Measurements from ENCODE around the gene STEAP4. TPM values are rescaled to one million over a fixed set of nuclear protein-coding genes. Genes with fewer than 3 reads are reported as not detected.

The STEAP4 gene
- total RNA-seq, 1 donor from 2014 or later = not detected

DNA sequence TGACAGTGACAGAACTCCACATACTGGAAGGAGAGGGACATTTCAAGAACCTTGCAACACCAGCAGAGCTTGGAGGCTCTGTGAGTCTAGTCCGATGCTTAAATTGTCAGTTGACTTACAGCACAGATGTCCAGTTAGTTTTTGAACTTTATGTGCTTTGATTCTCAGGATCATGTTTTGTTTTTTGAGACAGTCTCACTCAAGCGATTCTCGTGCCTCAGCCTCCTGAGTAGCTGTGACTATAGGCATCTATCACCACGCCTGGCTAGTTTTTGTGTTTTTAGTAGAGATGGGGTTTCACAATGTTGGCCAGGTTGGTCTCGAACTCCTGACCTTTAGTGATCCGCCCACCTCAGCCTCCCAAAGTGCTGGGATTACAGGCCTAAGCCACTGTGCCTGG, 31.8 kb upstream of the STEAP4 start:
- no peak overlapping the region for H3K4me3 Mint-ChIP-seq
- H3K4me3 ChIP-seq = no peak overlapping the region
- H3K4me2 ChIP-seq = no peak overlapping the region
- H3K9me3 Mint-ChIP-seq = no peaks in the 10 kb centered on the region
- no peaks in the 10 kb centered on the region for H3K79me2 ChIP-seq (ENCODE audit: low read depth)
- no peaks in the 10 kb centered on the region for H3K4me1 ChIP-seq
- H3K27ac ChIP-seq = no peak overlapping the region
- H2AFZ ChIP-seq (replicated peaks) = no peak overlapping the region
- DNase-seq (ENCODE audit: low spot score) = no peak
- no peaks in the 10 kb centered on the region for H3K27me3 Mint-ChIP-seq (ENCODE audit: insufficient read depth, low read depth)
- no peaks in the 10 kb centered on the region for H4K20me1 ChIP-seq (ENCODE audit: low read depth)
- TF ChIP-seq EZH2phosphoT487 (IDR thresholded peaks at IDR 0.05) = no peak
- TF ChIP-seq EZH2 (IDR thresholded peaks at IDR 0.05) = no peak
- TF ChIP-seq CTCF (IDR thresholded peaks at IDR 0.05) = no peak
- H3K27ac Mint-ChIP-seq = no peak overlapping the region
- H3K36me3 ChIP-seq = no peaks in the 10 kb centered on the region
- no peak overlapping the region for H3K9ac ChIP-seq
- H3K27me3 ChIP-seq = no peaks in the 10 kb centered on the region
- no peaks in the 10 kb centered on the region for H3K4me1 Mint-ChIP-seq
- H3K36me3 Mint-ChIP-seq = no peaks in the 10 kb centered on the region
- H3F3A ChIP-seq (ENCODE audit: low read depth) = no peaks in the 10 kb centered on the region
- no peaks in the 10 kb centered on the region for H3K9me3 ChIP-seq (ENCODE audit: low read depth)

DNA sequence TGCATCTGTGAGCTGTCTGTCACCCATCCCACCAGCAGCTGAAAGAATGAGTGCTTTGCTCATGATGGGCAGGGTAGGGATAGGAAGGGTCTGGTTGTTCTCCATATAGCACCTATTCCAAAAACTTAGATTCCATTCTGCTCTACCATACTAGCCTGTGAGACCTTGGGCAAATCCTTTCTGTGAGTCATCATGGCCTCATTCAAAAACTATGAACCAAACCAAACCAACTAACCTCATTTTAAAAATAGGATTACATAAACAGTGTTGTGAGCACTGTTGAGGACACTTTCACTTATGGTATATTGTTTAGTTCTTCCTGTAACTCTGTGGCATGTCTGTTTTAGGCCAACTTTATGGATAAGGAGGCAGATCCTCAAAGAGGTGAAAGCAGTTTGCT, 30.9 kb upstream of the STEAP4 start:
- TF ChIP-seq EZH2phosphoT487 (IDR thresholded peaks at IDR 0.05) (no peak), CTCF (IDR thresholded peaks at IDR 0.05) (no peak), EZH2 (IDR thresholded peaks at IDR 0.05) (no peak)
- no peak overlapping the region for H3K27ac Mint-ChIP-seq
- H3K9me3 Mint-ChIP-seq = no peaks in the 10 kb centered on the region
- Histone ChIP-seq H3K27me3 (no peaks in the 10 kb centered on the region), H3K9me3 (ENCODE audit: low read depth) (no peaks in the 10 kb centered on the region), H3K9ac (no peak overlapping the region), H3K4me2 (no peak overlapping the region), H3K4me3 (no peak overlapping the region), H3F3A (ENCODE audit: low read depth) (no peaks in the 10 kb centered on the region), H3K79me2 (ENCODE audit: low read depth) (no peaks in the 10 kb centered on the region), H4K20me1 (ENCODE audit: low read depth) (no peaks in the 10 kb centered on the region), H3K4me1 (no peaks in the 10 kb centered on the region), H2AFZ (replicated peaks) (no peak overlapping the region), H3K27ac (no peak overlapping the region), H3K36me3 (no peaks in the 10 kb centered on the region)
- no peaks in the 10 kb centered on the region for H3K36me3 Mint-ChIP-seq
- no peak for DNase-seq (ENCODE audit: low spot score)
- no peaks in the 10 kb centered on the region for H3K4me1 Mint-ChIP-seq
- no peaks in the 10 kb centered on the region for H3K27me3 Mint-ChIP-seq (ENCODE audit: insufficient read depth, low read depth)
- no peak overlapping the region for H3K4me3 Mint-ChIP-seq

DNA sequence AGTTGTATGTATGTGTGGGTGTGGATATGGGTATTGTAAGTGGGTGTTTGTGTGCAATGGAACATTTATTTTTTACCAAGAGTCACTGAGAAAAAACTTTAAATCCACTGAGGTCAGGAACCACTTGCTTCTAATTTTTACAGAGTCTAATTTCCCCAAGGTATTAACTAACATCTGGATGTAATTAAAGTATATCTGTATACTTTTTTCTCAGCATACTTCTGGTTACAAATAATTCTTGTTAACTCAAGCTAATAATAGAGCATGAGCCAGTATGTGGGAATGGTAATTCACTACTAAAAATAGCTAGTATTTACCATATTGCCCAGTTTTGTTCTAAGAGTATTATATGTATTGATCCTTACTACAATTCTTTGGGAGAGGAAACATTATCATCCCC, 24.6 kb upstream of the STEAP4 start:
- no peaks in the 10 kb centered on the region for H4K20me1 ChIP-seq (ENCODE audit: low read depth)
- no peaks in the 10 kb centered on the region for H3K4me1 ChIP-seq
- no peaks in the 10 kb centered on the region for H3F3A ChIP-seq (ENCODE audit: low read depth)
- Mint-ChIP-seq H3K4me1 (no peaks in the 10 kb centered on the region), H3K27ac (no peak overlapping the region), H3K4me3 (no peak overlapping the region), H3K9me3 (no peaks in the 10 kb centered on the region), H3K36me3 (no peaks in the 10 kb centered on the region), H3K27me3 (ENCODE audit: insufficient read depth, low read depth) (peaks cover 2% of the 10 kb centered on the region)
- no peaks in the 10 kb centered on the region for H3K27me3 ChIP-seq
- H3K27ac ChIP-seq = no peak overlapping the region
- no peaks in the 10 kb centered on the region for H3K9me3 ChIP-seq (ENCODE audit: low read depth)
- no peak overlapping the region for H3K9ac ChIP-seq
- H3K4me2 ChIP-seq = no peak overlapping the region
- no peaks in the 10 kb centered on the region for H3K36me3 ChIP-seq
- DNase-seq (ENCODE audit: low spot score) = no peak
- H2AFZ ChIP-seq (replicated peaks) = no peak overlapping the region
- TF ChIP-seq EZH2 (IDR thresholded peaks at IDR 0.05) (no peak), EZH2phosphoT487 (IDR thresholded peaks at IDR 0.05) (no peak), CTCF (IDR thresholded peaks at IDR 0.05) (no peak)
- no peaks in the 10 kb centered on the region for H3K79me2 ChIP-seq (ENCODE audit: low read depth)
- H3K4me3 ChIP-seq = no peak overlapping the region
